HG03103 (cell line): ENCODE results near the gene CPPED1.
"Not testable (repeated sequence)": the region's sequence is repeated elsewhere in the genome, so short reads cannot be mapped to it uniquely, and the experiment has no call there.

Source experiments
- ATAC-seq: cut with Tn5 transposase; IDR thresholded peaks from one replicate; pipeline ENCODE4 v1.9.1; 2021; ENCODE audit warnings: low read depth; ENCODE audit not compliant: unreplicated experiment

Gene CPPED1

GRCh38 chr16:12771341-12771798, 32.3 kb downstream of the CPPED1 start:
- no peak for ATAC-seq

- ATAC-seq = no peak
These were observed 34.2 kb downstream of the CPPED1 start for GRCh38 chr16:12769525-12769924.

GRCh38 chr16:12767897-12768296, 35.8 kb downstream of the CPPED1 start:
- ATAC-seq = no peak

DNA sequence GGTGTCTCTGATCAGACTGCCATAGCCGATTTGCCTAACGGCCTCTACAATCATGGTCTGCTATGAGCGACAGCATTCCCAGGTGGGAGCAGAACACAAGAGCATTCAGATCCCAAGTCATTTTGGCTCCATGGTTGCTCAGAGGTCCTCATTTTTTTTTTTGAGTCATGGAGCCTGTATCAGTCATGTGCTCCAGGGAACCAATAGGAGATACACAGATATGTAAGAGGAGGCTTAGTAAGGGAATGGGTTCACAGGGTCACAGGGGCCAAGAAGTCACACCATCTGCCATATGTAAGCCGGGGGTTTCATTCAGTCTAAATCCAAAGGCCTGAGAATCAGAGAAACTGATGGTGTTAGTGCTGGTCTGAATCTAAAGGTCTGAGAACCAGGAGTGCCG, 36.8 kb downstream of the CPPED1 start:
- ATAC-seq = no peak

DNA sequence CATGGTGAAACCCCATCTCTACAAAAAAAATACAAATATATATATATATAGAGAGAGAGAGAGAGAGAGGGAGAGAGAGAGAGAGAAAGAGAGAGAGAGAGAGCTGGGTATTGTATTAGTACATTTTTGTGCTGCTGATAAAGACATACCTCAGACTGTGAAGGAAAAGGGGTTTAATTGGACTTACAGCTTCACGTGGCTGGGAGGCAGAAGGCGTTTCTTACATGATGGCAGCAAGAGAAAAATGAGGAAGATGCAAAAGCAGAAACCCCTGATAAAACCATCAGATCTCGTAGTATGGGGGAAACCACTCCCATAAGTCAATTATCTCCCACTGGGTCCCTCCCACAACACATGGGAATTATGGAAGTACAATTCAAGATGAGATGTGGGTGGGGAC, 37.5 kb downstream of the CPPED1 start:
- ATAC-seq = not testable (repeated sequence)

DNA sequence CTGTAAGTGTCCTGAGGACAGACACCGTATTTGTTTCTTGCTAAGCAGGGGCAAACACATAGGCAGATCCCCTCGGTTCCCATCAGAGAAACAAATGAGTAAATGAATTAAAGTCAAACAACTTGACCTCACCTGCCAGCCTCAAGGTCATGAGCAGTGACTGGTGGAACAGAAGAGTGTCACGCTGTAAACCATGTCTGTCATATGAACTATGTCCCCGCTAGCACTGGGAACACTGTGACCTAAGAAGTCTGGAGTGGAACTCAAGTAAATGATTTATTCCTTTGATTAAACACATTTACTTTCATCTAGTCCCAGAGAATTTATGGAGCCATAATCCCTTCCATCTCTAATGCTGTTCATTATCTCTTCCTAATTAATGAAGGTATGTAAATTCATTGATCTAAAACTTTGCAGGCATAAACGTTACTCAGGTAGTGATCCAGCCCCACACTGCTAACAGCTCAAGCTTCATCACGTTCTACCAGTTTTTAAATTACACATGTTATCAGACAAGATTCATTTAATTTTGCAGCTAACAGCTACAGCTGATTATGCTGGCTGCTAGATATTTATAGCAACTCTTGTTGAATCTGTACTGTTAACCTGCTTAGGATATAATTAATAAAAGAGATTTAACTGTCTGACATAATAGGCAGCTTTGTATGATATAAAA, 38.7 kb downstream of the CPPED1 start:
- ATAC-seq = no peak

DNA sequence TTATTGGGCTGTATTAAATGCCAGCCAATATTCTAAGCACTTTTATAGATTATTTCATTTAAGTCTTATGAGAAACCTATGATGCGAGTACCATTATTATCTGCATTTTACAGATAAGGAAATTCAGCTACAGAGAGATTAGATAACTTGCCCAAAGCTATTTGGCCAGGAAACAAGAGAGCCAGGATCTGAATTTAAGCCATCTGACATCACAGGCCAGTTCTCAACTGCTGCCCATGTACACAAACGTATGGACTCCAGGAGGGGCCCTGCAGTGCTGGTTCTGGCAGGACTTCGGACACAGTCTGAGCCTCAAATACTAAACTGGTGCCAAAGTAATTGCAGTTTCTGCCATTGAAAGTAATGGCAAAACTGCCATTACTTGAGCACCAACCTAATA, 40.2 kb downstream of the CPPED1 start:
- no peak for ATAC-seq

DNA sequence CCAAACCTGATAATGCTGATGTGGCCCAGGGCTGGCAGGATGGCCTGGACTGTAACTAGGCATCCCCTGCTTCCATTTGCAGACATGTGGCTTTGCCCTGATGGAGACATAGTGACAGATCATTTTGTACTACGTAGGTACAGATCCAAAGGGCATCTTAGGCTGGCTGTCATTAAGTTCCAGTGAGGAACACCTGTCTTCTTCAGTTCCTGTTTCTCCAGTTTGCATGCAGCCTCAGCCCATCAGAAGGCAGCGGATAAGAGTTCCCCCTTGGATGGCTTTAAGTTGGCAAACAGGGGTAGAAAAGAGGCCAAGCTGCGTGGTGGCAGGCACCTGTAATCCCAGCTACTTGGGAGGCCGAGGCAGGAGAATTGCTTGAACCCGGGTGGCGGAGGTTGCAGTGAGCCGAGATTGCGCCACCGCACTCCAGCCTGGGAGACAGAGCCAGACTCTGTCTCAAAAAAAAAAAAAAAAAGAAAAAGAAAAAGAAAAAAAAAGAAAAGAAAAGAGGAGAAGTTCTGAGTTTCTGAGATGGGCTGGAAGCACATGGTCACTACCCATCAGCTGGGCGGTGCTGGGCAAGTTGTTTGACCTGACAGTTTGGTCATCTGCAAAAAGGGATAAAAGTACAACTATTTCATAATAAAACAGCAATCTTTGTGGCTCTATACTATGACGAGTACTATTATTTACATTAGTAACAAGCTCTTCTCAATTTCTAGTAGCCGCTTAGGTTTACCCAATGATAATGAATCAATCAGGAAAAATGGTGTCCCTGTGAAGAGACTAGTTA, 42.7 kb downstream of the CPPED1 start:
- no peak for ATAC-seq

GRCh38 chr16:12758670-12759558, 44.8 kb downstream of the CPPED1 start:
- ATAC-seq = no peak

- ATAC-seq = no peak
These were observed 45.5 kb downstream of the CPPED1 start for GRCh38 chr16:12758031-12758669.

- no peak for ATAC-seq
These were observed 46.1 kb downstream of the CPPED1 start for GRCh38 chr16:12757546-12757945.

DNA sequence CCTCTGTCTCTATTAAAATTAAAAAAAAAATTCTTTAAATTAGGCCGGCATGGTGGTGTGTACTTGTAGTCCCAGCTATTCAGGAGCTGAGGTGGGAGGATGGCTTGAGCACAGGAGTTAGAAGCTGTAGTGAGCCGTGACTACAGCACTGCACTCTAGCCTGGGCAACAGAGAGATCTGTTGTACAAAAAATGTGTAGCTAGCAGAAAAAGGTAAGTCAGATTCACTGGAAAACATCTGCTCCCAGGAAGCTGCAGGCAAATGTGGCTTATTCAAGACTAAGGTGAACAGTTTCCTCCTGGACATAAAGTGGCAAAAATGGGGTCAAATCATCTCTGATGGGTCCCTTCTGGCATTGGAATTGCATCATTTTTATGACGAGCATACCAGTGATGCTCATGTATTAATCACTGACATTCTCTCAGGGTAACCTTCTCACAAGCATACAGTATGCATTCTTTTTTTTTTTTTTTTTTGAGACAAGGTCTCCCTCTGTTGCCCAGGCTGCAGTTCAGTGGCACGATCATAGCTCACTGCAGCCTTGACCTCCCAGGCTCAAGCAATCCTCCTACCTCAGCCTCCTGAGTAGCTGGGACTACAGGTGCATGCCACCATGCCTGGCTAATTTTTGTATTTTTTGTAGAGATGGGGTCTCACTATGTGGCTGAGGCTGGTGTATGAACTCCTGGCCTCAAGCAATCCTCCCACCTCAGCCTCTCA, 48.7 kb downstream of the CPPED1 start:
- no peak for ATAC-seq

DNA sequence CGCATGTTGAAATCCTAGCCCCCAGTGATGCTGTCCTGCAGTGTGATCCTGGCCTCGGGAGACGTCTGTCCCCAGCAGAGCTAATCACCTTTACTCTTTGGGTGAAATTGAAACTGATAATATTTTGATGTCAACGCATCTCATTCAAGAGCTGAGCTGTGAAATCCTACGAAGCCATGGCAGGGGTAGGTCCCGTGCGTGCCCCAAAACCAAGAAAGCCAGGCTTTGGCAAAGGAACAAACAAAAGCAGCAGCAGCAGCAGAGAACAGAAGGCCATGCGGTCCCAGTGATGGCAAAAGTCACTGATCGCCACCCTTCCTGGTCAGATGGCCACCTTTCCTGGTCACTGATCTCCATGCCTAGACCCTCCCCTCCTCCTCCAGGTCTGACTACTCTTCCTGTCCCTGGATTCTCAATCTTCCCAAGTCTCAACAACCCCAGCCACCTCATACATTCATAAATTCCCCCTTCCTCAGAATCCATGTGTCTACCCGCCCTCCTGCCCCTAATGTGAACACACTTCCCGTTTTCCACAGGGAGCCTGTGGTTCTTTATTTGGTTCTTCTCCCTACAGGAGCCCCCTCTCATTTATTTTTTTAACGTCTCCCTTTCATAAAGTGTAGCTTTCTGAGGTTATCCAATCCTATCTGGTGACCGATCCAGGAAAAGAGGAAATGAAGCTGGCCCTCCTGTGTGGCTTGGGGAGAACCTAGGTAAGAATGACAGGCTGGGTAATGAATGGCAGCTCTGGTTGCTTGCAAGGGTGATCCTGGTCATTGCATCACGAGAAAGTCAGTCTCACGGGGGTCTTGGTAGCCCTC, 50.3 kb downstream of the CPPED1 start:
- ATAC-seq = no peak

- no peak for ATAC-seq
These were observed 51.5 kb downstream of the CPPED1 start for GRCh38 chr16:12752159-12752558.

GRCh38 chr16:12750554-12750918, 53.2 kb downstream of the CPPED1 start:
- no peak for ATAC-seq

- ATAC-seq = no peak
These were observed 54.6 kb downstream of the CPPED1 start for GRCh38 chr16:12749076-12749475.

GRCh38 chr16:12747827-12748226, 55.9 kb downstream of the CPPED1 start:
- ATAC-seq = no peak

GRCh38 chr16:12747261-12747660, 56.4 kb downstream of the CPPED1 start:
- ATAC-seq = no peak

DNA sequence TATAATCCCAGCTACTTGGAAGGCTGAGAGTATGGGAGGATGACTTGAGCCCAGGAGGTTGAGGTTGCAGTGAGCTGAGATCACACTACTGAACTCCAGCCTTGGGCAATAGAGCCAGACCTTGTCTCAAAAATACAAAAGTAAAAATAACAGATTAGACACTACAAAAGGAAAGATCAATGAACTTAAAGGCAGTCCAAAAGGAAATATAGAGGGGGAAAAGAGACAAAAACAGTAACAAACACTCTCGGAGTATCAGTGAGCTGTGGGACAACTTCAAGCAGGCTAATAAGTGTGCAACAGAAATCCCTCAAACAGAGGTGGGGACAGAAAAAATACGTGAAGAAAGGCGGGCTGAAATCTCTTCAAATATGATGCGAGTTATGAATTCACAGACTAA, 58.8 kb downstream of the CPPED1 start:
- ATAC-seq = no peak
